ENCODE results near the gene PJA2.

DNA sequence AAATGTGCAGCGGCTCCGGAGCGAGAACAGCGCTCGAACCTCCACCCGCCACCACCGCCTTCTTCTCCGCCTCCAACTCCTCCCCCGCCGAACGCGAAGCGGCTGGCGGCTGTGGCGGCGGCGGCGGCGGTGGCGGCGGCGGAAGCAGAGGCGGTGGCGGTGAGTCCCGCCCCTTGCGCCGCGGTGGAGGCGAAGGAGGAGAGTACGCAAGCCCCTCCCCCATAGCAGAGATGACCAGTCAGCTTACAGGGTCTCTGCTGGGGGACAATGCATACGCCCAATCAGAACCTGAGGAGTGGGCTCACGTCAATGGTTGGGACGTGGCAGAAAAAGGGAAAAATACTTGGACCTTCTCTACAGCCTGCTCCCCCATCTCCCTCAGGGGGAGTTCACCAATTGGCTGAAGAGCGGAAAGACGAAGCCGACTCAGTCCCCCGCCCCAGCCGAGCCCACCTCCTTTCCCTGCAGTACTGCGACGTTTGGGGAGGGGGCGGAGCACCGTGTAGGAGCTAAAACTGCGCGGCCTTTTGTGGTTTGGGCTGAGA lies at the start of gene PJA2:
- TF ChIP-seq, protein P1, sequence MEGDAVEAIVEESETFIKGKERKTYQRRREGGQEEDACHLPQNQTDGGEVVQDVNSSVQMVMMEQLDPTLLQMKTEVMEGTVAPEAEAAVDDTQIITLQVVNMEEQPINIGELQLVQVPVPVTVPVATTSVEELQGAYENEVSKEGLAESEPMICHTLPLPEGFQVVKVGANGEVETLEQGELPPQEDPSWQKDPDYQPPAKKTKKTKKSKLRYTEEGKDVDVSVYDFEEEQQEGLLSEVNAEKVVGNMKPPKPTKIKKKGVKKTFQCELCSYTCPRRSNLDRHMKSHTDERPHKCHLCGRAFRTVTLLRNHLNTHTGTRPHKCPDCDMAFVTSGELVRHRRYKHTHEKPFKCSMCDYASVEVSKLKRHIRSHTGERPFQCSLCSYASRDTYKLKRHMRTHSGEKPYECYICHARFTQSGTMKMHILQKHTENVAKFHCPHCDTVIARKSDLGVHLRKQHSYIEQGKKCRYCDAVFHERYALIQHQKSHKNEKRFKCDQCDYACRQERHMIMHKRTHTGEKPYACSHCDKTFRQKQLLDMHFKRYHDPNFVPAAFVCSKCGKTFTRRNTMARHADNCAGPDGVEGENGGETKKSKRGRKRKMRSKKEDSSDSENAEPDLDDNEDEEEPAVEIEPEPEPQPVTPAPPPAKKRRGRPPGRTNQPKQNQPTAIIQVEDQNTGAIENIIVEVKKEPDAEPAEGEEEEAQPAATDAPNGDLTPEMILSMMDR (IDR thresholded peaks at IDR 0.05; ENCODE audit: borderline replicate concordance, extremely low read depth, low read length, poor library complexity, severe bottlenecking): peak; percentile 48
- TF ChIP-seq EZH2 (IDR thresholded peaks at IDR 0.05; ENCODE audit: borderline replicate concordance, low read depth, low read length, severe bottlenecking): no peak
